Pons (tissue), 1 donor: Measurements from ENCODE around the gene GALNT8.
"Not testable (repeated sequence)": the region's sequence is repeated elsewhere in the genome, so short reads cannot be mapped to it uniquely, and the experiment has no call there.

Experiments
- DNase-seq: peaks from one replicate; pipeline ENCODE4 v3.0.0-alpha.2; 2016; ENCODE audit warnings: low spot score

GALNT8 gene

DNA sequence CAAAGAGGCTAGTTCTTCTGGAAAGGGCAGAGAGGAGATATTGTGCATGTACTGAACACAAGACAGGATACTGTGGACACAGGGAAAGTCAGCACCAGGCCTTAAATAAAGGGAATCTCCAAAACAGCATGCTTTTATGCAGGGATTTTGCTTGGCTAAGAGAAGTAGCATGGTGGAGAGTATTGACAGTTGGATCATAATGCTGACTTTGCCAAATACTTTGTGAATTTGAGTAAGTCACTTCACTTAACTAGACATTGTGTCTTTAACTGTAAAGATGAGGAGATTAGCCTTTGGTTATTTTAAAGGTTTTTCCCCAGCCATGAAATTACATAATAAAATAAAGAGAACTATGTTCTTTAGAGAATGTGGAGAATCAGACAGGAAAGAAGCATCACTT, 24.5 kb downstream of the GALNT8 start:
- no peak for DNase-seq

DNA sequence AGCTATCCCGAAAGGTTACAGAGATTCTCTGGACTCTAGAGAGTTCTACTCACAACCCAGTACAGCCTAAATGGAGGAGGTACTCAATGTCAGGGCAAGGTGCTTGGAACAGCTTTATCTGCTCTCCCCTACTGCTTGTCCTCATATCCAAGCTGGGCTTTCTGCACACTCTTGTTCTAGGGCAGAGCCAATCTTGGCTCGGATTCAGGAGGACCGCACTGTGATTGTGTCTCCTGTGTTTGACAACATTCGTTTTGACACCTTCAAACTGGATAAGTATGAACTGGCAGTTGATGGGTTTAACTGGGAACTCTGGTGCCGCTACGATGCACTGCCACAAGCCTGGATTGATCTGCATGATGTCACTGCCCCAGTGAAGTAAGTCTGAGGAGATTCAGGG, 25.0 kb downstream of the GALNT8 start:
- DNase-seq = no peak

DNA sequence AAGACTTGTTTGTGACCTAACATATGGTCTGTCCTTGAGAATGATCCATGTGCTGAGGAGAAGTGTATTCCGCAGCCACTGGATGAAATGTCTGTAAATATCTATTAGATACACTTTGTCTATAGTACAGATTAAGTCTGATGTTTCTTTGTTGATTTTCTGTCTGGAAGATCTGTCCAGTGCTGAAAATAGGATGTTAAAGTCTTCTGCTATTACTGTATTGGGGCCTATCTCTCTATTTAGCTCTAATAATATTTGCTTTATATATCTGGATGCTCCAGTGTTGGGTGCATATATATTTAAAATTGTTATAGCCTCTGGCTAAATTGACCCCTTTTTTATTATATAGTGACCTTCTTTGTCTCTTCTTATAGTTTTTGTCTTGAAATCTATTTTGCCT, 31.5 kb downstream of the GALNT8 start:
- DNase-seq = not testable (repeated sequence)

DNA sequence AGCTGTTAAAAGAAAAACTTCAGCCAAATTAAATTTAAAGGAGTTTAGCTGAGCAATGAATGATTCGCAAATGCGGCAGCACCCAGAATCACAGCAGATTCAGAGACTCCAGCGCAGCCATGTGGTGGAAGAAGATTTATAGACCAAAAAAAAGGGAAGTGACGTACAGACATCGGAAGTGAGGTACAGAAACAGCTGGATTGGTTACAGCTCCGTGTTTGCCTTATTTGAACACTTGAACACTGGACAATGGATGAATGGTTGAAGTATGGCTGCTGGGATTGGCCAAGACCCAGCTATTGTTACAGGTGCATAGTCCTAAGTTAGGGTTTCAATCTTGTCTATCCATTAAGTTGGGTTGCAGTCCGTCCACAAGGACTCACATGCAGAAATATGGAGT, 42.6 kb downstream of the GALNT8 start:
- no peak for DNase-seq

DNA sequence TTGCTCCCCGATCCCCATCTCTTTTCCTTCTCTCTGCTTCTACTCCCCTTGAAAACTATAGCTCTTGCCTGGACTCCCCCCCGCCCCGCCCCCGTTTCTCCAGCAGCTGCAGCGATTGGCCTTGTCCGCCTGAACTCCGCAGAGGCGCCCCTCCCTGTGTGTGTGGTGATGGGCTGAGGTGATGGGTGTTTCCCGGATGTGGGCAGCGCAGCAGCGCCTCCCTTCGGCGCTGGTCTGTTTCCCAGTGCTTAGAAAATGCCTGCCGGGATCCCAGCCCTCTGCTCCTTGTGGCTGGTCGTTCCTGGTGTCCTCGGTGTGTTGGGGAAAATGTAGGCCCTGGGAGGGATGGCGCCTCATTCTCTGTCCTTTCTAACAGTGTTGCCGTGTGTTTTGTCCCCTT, 43.3 kb downstream of the GALNT8 start:
- no peak for DNase-seq

DNA sequence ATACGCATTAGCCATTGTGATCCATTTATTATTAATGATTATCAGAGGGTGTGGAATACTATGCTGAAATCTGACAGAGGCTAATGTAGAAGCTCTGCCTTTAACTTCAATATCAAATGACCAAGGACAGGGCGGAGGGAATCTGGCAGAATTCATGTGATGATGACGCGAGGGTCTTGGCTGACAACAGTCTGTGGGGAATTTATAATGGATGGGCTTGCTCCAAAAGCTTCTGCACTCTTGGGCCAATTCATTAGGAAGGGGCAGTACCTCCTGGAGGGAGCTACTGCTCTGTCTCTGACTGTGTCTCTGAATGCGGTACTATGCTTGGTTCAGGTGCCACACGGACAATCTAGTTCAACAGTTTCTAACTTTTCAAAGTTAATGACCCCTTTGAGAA, 46.2 kb downstream of the GALNT8 start:
- DNase-seq = no peak

DNA sequence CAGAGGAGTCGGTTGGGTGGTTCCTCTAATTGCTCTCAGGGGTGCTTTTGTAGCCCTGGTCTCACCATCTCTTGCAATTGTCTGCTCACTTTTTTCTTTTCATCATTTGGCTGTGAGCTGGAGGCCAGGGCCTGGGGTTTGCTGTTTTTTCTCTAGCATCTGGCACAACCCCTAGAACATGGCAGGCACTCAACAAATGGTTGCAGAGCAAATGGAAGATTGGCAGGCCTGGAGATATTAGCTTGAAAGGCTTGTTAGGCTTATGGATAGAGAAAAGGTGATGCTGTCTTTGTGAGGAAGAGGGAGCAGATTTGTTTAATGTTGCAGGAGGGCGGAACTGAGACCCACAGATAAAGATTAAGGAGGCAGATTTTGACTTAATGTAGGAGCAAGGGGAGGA, 47.0 kb downstream of the GALNT8 start:
- DNase-seq = no peak

DNA sequence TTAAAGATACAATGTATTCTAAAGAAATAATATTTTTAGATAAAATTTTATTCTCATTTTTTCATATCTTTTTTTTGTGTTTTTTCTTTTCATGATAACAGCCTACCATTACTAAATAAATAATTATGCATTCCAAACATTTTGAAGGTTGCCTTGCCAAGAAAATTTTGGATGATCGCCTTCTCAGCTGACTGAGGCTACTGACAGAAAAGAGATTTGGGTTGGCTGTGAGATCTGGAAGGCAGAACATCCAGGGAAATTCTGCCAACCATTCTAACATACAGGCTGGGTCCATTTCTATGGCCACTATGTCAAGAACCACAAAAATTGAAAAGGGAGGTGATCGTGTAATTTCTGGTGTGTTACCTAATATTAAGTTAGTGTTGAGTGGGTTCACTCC, 48.1 kb downstream of the GALNT8 start:
- DNase-seq = peak; percentile 14

DNA sequence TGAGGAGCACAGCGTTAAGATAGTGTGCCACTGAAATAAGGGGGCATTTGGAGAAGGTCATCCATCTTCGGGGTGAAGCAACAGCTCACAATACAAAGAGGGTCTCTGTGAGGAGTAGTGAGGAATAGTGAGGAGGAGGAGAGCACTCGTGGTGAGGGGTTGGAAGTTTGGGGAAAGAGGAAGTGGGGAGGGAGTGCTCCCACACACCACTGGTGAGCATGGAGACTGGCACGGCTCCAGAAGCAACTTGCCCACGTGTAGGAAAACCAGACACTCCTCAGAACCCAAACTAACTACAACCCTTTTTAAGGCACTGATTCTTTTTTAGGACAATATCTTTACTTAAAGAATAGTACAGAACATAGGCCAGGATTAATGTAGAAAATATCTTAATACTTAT, 48.9 kb downstream of the GALNT8 start:
- no peak for DNase-seq

DNA sequence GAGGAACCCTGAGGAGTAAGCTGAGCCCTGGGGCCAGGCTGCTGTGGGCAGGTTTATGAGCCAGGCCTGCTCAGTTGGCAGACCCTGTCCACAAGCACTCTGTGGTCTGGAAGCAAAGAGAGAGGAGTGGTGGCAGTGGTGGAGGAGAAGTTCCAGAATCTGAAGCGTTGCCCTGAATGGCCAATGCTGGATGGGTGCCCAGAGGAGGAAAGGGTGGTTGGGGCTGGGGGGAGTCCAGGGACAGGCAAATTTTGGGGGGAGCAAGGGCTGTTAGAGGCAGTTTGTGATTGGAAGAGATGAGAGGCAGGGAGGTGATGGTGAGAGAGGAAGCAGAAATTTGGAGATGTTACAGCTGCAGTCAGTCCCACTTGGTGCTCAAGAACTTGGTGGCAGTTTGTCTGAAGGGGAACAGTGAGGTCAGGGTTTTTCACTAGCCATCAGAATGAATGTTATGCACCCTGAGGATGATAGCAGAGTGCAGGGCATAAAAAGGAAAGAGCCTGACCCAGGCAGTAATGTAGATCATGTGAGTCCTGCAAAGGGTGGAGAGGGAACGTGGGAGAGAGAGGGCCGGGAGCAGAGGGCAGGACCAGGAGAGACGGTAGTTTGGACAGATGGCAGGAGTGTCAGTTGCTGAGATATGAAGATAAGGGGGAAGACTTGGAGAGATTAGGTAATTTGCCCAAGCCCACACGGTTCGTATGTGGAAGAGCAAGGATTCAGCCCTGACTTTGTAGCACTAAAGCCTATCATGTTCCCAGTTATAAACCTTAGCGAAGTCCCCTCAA, 51.2 kb downstream of the GALNT8 start:
- no peak for DNase-seq

DNA sequence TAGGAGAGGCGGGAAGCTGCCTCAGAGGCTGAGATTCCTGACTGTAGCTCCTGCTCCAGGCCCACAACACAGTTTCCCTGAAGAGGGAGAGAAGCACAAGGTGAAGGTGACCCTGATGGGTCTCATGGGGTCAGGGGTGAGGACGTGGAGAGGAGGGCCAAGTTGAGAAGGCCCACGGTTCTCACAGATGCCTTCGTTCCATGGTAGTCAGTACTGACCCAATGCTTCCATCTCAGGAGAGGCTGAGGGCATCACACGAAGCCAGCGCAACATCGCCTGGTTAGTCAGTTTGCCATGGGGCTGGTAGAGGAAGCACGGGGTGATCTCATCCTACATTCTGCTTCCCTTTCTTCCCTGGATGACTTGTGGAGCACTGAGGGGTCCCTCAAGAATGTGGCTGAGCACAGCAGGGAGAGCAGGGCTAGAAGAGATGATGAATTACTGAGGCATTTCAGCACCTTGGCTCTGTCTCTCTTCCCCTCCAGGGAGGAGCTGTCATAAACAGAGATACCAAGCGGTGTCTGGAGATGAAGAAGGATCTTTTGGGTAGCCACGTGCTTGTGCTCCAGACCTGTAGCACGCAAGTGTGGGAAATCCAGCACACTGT, 51.9 kb downstream of the GALNT8 start:
- DNase-seq = no peak

DNA sequence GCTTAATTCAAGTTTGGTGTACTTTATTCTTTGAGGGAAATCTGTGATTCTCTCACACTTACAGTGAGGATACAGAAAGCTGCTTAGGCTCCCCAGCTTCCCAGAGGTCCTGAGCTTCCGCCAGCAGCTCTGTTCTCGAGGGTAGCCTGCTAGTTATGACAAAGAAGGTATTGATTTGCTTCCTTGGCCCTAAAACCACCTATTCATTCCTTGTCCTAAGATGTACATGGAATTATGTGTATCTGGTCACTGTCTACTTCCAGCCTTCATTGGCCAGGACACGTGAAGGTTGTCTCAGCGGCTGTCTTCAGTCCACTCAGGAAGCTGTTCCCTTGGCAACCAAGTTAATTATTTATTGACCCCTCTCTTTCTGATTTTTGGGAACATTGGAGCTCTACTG, 55.7 kb downstream of the GALNT8 start:
- DNase-seq = peak; percentile 46

DNA sequence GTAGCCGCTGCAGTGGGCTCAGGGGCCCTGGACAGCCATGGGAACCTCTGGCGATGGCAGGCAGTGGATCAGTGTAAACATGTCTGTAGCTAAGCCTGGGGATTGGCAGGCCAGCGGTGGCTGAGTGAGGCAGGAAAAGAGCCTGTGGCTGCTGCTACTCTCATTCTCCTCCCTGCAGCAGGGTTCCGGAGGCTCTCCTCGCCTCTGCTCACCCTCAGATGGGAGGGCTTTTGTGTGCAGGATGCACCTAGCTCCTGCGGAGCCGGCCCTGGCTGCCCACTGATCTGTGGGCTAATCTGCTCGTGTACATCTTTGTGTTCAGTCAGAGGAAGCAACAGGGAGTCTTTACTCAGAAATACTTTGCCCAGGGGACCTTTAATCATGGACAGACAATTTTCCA, 59.5 kb downstream of the GALNT8 start:
- no peak for DNase-seq

DNA sequence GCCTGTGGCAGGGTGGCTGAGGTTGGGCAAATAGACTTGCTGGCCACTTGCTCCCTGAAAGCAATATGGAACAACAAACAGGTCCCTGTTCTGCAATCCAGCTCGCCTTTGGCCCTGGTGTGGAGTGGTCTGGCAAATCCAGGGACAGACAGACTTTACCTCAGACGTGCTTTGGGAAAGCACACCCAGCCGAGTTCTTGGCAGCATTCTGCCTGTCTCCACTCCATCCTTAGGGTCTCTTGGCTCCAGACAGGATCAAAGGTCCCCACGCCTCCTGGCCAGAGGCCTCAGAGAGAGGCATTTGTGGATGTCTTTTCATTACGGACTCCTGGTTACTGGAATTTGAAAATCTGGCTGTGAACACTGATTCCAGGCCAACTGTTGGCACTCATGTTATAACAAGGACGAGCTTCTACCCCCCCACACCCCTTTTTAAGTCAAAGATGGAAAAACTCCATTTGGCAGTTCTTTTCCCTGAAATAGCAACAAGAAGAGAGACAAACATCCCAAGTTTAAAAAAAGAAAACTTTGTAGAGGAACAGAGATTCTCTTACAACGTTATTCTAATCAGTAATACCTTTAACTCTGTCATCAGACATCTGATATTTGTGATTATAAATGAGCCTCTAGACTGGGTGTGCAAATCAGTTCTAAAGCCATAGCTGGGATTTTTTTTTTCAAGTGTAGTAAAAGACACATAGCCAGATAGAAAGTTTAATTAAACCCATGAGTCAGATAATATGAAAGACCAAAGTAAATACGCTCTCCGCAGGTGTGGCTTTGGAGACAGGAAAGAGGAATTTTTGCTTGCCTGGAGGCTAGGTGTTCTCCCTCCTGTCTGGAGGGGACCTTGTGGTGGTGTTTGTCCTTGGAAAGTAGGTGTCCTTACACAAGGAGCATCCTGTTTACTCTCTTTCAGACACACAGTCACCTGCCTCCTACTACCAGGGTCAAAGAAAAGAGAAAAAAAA, 60.7 kb downstream of the GALNT8 start:
- DNase-seq = peak; percentile 61

DNA sequence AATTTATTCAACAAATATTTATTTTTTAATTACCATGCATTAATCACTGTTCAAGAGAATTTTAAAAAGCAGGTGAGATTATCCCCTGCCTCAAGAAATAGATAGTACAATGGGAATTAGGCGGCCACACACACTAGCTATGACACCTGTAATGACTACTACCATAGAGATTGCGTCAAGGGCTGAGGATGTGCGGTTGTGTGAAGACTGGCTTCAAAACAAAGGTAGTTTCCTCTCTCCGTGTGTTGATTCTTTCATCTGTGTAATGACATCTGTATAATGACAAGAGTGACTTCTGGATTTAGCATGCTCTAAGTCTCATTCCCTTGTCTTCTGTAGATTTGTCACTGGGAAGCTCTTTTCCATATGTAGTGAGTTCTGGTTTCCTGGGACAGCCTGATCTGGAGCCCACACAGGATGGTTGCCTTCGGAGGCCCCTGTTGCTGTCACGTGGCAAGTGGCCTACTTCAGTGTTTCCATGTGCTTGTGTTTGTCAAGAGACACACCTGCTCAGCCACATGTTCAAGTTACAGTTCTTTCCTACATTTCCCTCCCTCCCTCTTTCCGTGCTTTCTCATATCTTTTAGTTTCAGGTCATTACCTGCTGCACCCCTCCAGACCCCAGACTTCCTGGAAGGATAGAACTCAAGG, 64.3 kb downstream of the GALNT8 start:
- DNase-seq = no peak

DNA sequence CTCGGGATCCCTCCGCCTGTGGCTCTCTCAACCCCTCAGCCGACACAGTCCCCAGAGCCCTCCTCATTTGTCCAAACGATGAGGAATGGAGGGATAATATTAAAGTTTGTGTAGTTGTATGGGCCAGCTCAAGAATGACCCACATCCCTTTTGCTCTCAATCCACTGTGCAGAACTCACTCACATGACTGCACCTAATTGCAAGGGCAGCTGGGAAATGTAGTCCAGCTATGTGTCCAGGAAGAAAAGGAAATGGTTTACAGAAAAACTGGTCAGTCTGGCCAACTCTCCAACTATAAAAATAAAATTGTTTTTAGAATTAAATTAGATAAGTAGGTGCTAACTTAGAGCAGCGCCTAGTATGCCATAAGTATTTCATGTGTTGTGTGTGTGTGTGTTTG, 66.6 kb downstream of the GALNT8 start:
- no peak for DNase-seq

DNA sequence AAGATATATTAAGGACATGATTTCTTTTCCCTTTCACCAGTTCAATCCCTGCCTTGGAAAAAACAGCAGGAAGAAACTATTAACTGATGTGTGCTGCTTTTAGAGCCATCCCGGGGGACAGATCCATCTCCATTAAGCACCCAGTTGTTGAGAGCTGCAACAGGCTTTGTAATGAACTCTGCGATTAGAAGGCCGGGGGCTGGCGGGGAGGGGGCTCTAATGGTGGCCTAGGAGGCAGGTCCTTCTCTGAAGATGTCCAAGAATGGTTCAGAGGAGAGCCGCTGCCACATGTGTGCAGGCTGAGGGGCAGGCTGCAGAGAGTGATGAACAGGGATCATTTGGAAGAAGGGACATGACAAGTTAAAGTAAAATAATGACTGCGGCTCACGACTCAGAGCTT, 67.8 kb downstream of the GALNT8 start:
- DNase-seq = no peak

DNA sequence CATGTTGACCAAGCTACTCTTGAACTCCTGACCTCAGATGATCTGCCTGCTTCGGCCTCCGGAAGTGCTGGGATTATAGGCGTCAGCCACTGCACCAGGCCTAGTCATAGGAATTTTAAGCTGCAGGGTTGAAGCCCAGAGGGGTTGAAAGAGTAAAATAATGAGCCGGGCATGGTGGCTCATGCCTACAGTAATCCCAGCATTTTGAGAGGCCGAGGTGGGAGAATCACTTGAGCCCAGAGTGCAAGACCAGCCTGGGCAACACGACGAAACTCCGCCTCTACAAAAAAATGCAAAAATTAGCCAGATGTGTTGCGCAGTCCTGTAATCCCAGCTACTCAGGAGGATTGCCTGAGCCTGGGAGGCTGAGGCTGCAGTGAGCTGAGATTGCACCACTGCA, 69.6 kb downstream of the GALNT8 start:
- DNase-seq = no peak

DNA sequence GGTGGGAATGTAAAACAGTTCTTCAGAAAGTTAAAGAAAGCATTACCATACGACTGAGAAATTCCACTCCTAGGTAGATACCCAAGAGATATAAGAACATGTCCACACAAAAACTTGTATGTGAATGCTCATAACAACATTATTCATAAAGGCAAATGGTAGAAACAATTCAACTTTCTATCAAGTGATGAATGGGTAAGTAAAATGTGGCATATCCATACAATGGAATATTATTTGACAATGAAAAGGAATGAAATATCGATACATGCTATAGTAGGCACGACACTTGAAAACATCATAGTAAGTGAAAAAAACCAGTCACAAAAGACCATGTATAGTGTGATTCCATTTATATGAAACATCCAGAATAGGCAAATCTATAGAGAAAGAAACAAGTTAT, 71.3 kb downstream of the GALNT8 start:
- no peak for DNase-seq

DNA sequence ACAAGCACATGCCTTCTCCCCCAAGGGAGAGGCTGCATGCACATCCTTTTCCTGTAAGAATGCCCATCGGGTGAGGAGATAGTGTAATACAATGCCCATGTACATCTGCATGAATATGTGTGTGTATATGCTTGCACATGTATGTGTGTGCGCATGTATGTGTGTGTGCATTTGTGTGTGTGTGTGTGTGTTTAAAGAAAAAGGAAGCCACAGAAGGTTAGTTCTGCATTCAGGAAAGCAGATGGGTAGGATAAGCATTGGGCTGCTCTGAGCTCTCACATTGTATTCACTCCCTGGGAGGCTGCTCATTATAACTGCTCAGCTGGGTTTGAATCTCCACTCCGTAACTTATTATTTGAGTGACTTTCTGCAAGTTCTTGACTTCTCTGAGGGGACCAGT, 74.3 kb downstream of the GALNT8 start:
- DNase-seq = no peak

DNA sequence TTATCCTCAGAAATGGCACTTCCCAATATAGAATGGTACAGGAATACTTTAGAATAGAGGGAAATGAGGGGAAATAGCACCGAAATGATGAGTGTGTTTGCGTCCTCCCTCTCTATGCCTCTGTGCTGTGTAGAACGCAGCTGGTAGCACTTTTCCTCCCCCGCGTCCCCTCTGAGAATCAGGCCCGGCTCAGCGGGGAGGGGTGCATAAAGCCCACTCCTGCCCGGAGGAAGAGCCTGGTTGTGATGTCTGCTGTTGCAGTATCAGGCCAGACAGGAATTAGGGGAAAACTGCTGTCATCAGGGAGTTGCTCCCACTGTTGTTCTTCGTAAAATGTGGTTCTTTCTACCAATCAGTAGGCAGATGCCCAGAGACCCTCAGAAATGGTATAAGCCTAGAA, 76.0 kb downstream of the GALNT8 start:
- no peak for DNase-seq
